Right lobe of liver (tissue), 4 donors: ENCODE results near the gene ZNF684.
"Not testable (repeated sequence)": the region's sequence is repeated elsewhere in the genome, so short reads cannot be mapped to it uniquely, and the experiment has no call there.

Experiments
- POLR2A ChIP-seq: fragments of 450-650 bp; IDR thresholded peaks from one replicate; pipeline ENCODE4 v1.6.1; 2017; ENCODE audit warnings: antibody characterized with exemption, mild to moderate bottlenecking
- TF ChIP-seq, protein P1 (sequence below), 4 donors: fragments of 200-600 bp in 3 of 4; fragments of 450-650 bp in 1 of 4; IDR thresholded peaks; one replicate each; pipeline versions ENCODE4 v1.5.1 to v1.8.0; 2016 to 2022; ENCODE audit warnings: antibody characterized with exemption in 4 of 4, mild to moderate bottlenecking in 2 of 4
- donor health status: DM: no; HTN: no; CAD: no.
- donor health status: DM: no; HTN: no; CAD: no.
- donor health status: DM: no; HTN: yes; CAD: no.

DNA sequence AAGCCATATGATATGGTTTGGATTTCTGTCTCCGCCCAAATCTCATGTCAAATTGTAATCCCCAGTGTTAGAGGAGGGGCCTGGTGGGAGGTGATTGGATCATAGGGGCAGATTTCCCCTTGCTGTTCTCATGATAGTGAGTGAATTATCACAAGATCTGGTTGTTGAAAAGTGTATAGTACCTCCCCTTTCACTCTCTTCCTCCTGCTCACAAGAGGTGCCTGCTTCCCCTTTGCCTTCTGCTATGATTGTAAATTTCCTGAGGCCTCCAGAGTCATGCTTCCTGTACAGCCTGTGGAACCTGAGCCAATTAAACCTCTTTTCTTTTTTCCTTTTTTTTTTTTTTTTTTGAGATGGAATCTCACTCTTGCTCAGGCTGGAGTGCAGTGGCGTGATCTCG is 43.4 kb downstream of the ZNF684 start:
- not testable (repeated sequence) for TF ChIP-seq POLR2A
- TF ChIP-seq, protein P1, sequence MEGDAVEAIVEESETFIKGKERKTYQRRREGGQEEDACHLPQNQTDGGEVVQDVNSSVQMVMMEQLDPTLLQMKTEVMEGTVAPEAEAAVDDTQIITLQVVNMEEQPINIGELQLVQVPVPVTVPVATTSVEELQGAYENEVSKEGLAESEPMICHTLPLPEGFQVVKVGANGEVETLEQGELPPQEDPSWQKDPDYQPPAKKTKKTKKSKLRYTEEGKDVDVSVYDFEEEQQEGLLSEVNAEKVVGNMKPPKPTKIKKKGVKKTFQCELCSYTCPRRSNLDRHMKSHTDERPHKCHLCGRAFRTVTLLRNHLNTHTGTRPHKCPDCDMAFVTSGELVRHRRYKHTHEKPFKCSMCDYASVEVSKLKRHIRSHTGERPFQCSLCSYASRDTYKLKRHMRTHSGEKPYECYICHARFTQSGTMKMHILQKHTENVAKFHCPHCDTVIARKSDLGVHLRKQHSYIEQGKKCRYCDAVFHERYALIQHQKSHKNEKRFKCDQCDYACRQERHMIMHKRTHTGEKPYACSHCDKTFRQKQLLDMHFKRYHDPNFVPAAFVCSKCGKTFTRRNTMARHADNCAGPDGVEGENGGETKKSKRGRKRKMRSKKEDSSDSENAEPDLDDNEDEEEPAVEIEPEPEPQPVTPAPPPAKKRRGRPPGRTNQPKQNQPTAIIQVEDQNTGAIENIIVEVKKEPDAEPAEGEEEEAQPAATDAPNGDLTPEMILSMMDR (IDR thresholded peaks at IDR 0.05): not testable (repeated sequence)
